Measurements from ENCODE around the gene FOXA2. TPM values are rescaled to one million over a fixed set of nuclear protein-coding genes. Genes with fewer than 3 reads are reported as not detected.

FOXA2 gene
- total RNA-seq, 4 donors from 2014 or later, result 4.1 to 9.1 (median 5.4) TPM

DNA sequence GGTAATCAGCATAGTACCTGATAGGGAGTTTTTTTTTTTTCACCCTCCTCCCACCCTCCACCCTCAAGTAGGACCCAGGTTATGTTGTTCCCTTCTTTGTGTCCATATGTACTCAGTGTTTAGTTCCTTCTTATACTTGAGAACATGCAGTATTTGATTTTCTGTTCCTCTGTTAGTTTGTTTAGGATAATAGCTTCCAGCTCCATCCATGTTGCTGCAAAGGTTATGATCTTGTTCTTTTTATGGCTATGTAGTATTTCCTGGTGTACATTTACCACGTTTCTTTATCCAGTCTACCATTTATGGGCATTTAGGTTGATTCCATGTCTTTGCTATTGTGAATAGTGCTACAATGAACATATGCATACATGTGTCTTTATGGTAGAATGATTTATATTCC is 41.9 kb downstream of the FOXA2 start:
- no peak for TF ChIP-seq POLR2A (IDR thresholded peaks at IDR 0.05)
- TF ChIP-seq, protein P1, sequence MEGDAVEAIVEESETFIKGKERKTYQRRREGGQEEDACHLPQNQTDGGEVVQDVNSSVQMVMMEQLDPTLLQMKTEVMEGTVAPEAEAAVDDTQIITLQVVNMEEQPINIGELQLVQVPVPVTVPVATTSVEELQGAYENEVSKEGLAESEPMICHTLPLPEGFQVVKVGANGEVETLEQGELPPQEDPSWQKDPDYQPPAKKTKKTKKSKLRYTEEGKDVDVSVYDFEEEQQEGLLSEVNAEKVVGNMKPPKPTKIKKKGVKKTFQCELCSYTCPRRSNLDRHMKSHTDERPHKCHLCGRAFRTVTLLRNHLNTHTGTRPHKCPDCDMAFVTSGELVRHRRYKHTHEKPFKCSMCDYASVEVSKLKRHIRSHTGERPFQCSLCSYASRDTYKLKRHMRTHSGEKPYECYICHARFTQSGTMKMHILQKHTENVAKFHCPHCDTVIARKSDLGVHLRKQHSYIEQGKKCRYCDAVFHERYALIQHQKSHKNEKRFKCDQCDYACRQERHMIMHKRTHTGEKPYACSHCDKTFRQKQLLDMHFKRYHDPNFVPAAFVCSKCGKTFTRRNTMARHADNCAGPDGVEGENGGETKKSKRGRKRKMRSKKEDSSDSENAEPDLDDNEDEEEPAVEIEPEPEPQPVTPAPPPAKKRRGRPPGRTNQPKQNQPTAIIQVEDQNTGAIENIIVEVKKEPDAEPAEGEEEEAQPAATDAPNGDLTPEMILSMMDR (IDR thresholded peaks at IDR 0.05), result no peak
- H3K4me1 ChIP-seq, result no peaks in the 10 kb centered on the region
- no peaks in the 10 kb centered on the region for H3K36me3 ChIP-seq
- no peak overlapping the region for H3K4me3 ChIP-seq
- no peak for DNase-seq
- no peaks in the 10 kb centered on the region for H3K27me3 ChIP-seq
- H3K9me3 ChIP-seq, result no peaks in the 10 kb centered on the region
- no peak overlapping the region for H3K27ac ChIP-seq

DNA sequence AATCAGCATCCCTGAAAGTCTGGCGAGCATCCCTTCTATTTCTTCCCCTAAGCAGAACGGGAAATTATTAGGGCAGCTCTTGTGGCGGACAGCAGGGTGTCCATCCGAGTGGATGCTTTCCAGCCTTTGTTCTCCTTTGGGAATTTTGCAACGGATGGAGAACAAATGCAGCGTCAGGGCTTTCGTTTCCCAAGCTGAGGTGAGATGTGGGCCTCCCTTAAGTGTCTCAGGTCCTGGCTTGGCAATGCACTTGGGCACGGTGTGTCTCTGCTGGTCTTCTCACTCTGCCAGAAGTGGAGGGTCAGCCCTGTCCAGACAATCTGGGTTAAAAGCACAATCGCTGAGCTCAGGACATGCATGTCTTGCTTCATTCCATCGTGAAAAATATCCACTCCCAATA is 43.5 kb downstream of the FOXA2 start:
- no peaks in the 10 kb centered on the region for H3K9me3 ChIP-seq
- H3K27me3 ChIP-seq, result no peaks in the 10 kb centered on the region
- DNase-seq, result no peak
- no peaks in the 10 kb centered on the region for H3K4me1 ChIP-seq
- no peak overlapping the region for H3K4me3 ChIP-seq
- TF ChIP-seq POLR2A (IDR thresholded peaks at IDR 0.05), result no peak
- TF ChIP-seq, protein P1 (IDR thresholded peaks at IDR 0.05), result no peak
- H3K36me3 ChIP-seq, result no peaks in the 10 kb centered on the region
- H3K27ac ChIP-seq, result no peak overlapping the region

DNA sequence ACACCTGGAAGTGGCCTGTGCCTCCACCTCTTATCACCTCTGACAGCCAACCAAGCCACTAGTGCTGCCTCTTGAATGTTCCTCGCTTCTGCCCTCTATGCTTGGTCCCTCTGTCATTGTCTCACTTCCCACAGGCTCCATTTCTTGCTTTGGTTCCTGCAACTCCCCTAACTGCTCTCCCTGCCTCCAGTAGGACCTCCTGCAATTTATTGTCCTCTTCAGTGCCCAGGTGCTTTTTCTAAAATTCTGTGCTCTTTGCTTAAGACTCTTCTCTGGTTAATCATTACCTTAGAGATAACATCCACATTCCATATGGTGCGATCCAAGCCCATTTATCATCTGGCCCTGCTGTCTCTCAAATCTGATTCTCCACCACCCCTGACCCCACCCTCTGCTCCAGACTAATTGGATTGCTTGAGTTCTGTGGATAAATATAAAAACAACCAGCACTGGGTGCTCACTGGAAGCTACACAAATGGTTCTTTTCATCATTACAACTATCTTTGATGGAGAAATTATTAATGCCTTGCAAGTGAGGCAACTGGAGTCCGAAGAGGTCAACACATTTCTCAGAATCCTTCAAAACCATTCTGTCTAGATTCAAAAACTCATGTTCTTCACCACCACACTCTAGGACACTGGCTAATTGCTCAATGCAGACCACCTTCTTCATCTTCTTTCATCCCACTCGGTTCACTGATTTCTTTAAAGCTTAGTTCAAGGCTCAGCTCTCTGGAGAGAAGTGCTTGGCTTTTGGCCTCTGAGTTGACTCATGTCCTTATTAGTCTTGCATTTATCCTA is 47.2 kb downstream of the FOXA2 start:
- TF ChIP-seq POLR2A (IDR thresholded peaks at IDR 0.05), result no peak
- TF ChIP-seq, protein P1 (IDR thresholded peaks at IDR 0.05), result no peak
- Histone ChIP-seq H3K4me1 (no peaks in the 10 kb centered on the region), H3K4me3 (no peak overlapping the region), H3K27me3 (no peaks in the 10 kb centered on the region), H3K27ac (peak overlapping the region in 1 of 4 donors; percentile 25), H3K36me3 (no peaks in the 10 kb centered on the region), H3K9me3 (no peaks in the 10 kb centered on the region)
- no peak for DNase-seq

DNA sequence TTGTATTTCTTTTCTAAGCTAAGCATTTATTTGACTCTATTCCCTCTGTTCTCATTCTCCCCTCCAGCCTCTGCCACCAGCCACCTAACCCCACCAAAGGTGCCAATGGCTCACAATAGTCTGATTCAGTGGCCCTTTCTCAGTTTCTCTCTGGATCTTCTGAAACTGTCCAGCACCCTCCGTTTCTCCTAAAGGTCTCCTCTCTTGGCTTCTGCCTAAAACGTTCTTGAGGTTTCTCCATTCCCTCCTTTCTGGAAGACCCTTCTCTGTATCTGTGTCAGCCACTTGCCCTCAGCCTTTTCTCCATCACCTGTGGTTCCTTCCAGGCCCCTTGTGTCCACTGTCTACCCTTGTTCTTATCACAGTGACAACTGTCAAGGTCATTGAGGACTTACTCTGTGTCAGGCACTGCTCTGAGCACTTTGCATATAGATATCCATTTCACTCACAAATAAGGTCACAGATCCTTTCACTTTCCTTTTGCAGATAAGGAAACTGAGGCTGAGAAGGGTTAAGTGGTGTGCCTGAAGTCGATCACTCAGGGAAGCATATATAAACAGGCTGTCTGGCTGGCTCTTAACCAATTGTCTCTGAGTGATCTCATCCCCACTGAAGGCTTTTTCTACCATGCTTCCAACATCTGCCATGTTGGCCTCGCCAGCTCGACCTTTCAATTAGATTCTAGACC is 48.1 kb downstream of the FOXA2 start:
- Histone ChIP-seq H3K27ac (peak overlapping the region in 1 of 4 donors; percentile 25), H3K36me3 (no peaks in the 10 kb centered on the region), H3K27me3 (no peaks in the 10 kb centered on the region), H3K9me3 (no peaks in the 10 kb centered on the region), H3K4me3 (no peak overlapping the region), H3K4me1 (no peaks in the 10 kb centered on the region)
- DNase-seq, result no peak
- no peak for TF ChIP-seq POLR2A (IDR thresholded peaks at IDR 0.05)
- TF ChIP-seq, protein P1 (IDR thresholded peaks at IDR 0.05), result no peak

DNA sequence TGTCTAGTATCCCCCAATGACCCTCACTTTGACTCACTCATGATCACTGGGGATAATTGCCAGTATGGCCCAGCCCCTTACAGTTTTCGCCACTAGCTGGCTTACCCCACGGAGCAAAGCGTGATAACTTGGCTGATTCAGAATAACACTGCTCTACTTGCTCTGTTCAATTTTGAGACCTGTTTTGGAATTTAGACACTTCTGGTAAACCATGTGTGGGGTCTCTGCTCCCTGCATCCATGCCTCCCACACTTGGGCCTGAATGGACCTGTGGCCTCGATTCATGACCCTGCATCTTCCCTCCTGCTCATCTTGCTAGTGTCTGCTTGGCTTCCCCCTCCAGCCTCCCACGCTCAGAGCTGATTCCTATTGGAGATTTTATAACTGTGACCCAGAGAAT is 48.9 kb downstream of the FOXA2 start:
- Histone ChIP-seq H3K4me1 (no peaks in the 10 kb centered on the region), H3K4me3 (no peak overlapping the region), H3K36me3 (no peaks in the 10 kb centered on the region), H3K27me3 (no peaks in the 10 kb centered on the region), H3K27ac (no peak overlapping the region), H3K9me3 (no peaks in the 10 kb centered on the region)
- no peak for DNase-seq
- no peak for TF ChIP-seq POLR2A (IDR thresholded peaks at IDR 0.05)
- TF ChIP-seq, protein P1 (IDR thresholded peaks at IDR 0.05), result no peak

All from Peyer's patch (tissue), 4 donors.